ENCODE measurements around the gene CD200R1L. TPM values are rescaled to one million over a fixed set of nuclear protein-coding genes. Genes with fewer than 3 reads are reported as not detected.

The CD200R1L gene
- total RNA-seq, 1 experiment from 2014 or later = not detected

- in situ Hi-C loops (cut with HindIII; ENCODE audit: low pct_unique_long_range_greater_than_20kb, low sequenced_read_pairs) = no loop called here
- no peak for DNase-seq (ENCODE audit: low read depth, low spot score)
Observed at GRCh38 chr3:112776836-112777235, 69.8 kb downstream of the CD200R1L start.

- in situ Hi-C loops (cut with HindIII; ENCODE audit: low pct_unique_long_range_greater_than_20kb, low sequenced_read_pairs) = no loop called here
- DNase-seq (ENCODE audit: low read depth, low spot score) = peak; percentile 6
Observed at GRCh38 chr3:112776000-112776399, 70.7 kb downstream of the CD200R1L start.

DNA sequence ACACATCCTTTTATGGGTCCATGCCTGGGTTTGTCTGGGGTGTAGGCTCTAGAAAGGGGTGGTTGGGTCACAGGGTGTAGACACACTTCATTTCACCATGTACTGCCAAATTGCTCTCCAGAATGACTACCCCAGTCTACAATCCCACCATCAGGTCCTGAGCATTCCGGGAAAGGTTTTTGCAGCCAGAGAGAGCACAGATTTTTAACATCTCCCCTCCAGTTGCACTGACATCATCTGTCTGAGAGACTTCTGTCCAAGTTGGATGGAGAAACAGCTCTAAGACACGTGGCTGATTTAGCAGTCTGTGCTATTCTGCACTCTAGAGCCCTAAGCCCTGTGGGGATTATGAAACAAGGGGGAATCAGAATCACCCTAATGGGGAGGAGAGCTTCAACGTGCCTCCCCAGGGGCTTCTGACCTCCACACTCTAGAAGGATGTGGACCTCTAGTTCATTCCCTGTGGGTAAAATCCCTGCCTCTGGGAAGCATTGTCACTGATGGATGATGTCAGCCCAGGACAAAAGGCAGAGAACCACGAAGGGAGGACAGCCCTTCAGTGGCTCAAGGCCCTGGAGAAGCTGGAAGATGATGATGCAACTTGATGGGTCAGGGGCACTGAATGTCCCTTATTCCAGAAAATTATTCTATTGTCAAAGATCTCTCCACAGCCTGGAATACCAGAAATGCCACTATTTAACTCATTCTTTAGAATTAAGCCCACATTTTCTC is 71.5 kb downstream of the CD200R1L start:
- in situ Hi-C loops (cut with HindIII; ENCODE audit: low pct_unique_long_range_greater_than_20kb, low sequenced_read_pairs) = no loop called here
- no peak for DNase-seq (ENCODE audit: low read depth, low spot score)

DNA sequence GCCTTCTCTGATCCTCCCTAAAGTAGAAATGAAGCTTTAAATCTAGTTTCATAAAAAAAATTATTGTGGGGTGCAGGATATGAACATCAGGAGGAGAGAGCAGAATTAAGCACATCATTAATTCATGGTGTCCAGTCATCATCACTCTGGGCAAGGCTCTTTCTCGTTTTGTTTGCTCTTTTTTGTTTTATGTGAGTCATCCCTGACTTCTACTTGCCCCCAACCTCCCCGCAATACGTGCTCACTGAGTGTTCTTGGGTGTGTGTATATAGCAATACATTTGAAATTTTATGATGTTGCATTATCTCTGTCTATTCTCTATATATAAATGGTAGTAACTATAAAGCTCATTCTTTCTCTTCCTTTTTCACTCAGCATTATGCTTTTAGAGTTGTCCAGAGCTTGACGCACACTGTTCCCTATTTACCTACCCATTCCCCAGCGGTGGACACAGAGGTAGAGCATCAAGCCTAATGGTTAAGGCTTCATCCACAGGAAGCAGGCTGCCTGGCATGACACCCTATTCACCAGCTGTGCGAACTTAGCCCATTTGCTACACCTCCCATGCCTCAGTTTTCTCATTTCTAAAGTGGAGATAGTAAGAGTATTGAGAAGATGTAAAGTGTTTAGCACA is 72.3 kb downstream of the CD200R1L start:
- no peak for DNase-seq (ENCODE audit: low read depth, low spot score)
- in situ Hi-C loops (cut with HindIII; ENCODE audit: low pct_unique_long_range_greater_than_20kb, low sequenced_read_pairs) = no loop called here

- in situ Hi-C loops (cut with HindIII; ENCODE audit: low pct_unique_long_range_greater_than_20kb, low sequenced_read_pairs) = no loop called here
- DNase-seq (ENCODE audit: low read depth, low spot score) = no peak
Observed at GRCh38 chr3:112773864-112774263, 72.8 kb downstream of the CD200R1L start.

DNA sequence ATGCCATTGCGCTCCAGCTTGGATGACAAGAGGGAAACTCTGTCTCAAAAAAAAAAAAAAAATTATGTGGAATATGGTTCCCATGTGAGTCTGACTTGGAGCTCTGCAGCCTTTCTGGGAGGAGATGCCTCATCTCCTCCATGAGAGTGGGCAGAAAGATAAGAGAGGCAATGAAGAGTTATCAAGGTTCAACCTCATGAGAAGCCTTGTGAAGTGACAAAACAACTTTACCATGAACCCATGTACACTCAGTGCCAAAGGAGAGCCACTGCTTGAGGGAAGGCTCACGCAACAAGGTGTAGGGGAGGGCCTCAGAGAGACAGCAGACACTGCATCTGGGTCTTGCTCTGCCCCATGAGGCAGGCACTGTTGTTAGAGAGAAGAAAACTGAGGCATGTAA is 75.7 kb downstream of the CD200R1L start:
- in situ Hi-C loops (cut with HindIII; ENCODE audit: low pct_unique_long_range_greater_than_20kb, low sequenced_read_pairs) = no loop called here
- no peak for DNase-seq (ENCODE audit: low read depth, low spot score)

- in situ Hi-C loops (cut with HindIII; ENCODE audit: low pct_unique_long_range_greater_than_20kb, low sequenced_read_pairs) = no loop called here
- DNase-seq (ENCODE audit: low read depth, low spot score) = peak; percentile 20
Observed at GRCh38 chr3:112770032-112770626, 76.5 kb downstream of the CD200R1L start.

- in situ Hi-C loops (cut with HindIII; ENCODE audit: low pct_unique_long_range_greater_than_20kb, low sequenced_read_pairs) = no loop called here
- DNase-seq (ENCODE audit: low read depth, low spot score) = no peak
Observed at GRCh38 chr3:112769286-112769978, 77.2 kb downstream of the CD200R1L start.

DNA sequence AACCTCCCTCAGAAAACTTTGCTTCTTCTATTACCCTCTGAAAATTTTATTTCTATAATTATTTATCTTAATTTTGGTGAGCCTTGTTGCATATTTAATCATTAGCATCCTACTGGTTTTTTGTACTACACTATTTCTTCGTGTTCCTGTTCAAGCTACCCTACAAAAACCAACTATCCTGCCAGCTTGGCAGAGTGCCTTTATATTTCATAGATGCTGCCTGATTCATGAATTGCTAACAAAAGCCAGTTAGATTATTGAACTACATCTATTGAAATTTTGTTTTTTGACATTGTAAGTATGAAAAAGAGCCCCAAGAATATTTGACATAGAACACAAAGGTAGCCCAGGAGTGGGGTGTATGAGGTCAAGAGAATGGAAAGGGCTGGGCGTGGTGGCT is 78.9 kb downstream of the CD200R1L start:
- DNase-seq (ENCODE audit: low read depth, low spot score) = no peak
- in situ Hi-C loops (cut with HindIII; ENCODE audit: low pct_unique_long_range_greater_than_20kb, low sequenced_read_pairs) = no loop called here

GRCh38 chr3:112767177-112767576 is 79.5 kb downstream of the CD200R1L start:
- no peak for DNase-seq (ENCODE audit: low read depth, low spot score)
- in situ Hi-C loops (cut with HindIII; ENCODE audit: low pct_unique_long_range_greater_than_20kb, low sequenced_read_pairs) = no loop called here

Other genes with a start within 250 kb of the CD200R1L start
- gene CCDC80, start 205.7 kb downstream of the CD200R1L start, total RNA-seq (2014; rRNA removed; shearing (Covaris generic)) = 0.53 and 1.1 TPM in 2 replicates
- gene CD200R1, start 128.2 kb upstream of the CD200R1L start, total RNA-seq (2014; rRNA removed; shearing (Covaris generic)) = not detected in 2 replicates
- gene GTPBP8, start 144.1 kb upstream of the CD200R1L start, total RNA-seq (2014; rRNA removed; shearing (Covaris generic)) = 19.8 and 19.9 TPM in 2 replicates